Measurements from ENCODE around the gene ECHDC1.

GRCh38 chr6:127341471-127342202, 1.8 kb downstream of the ECHDC1 start:
- TF ChIP-seq POLR2A (IDR thresholded peaks at IDR 0.05; ENCODE audit: low read length): no peak
- no peak for TF ChIP-seq GATA1 (IDR thresholded peaks at IDR 0.05; ENCODE audit: low read depth, low read length)
